CD4-positive, alpha-beta T cell treated with Interleukin-6 for 4 hours (primary cell): Measurements from ENCODE around the gene NECAP2.
"Not testable (repeated sequence)": the region's sequence is repeated elsewhere in the genome, so short reads cannot be mapped to it uniquely, and the experiment has no call there.

Source experiments
- DNase-seq: peaks from one replicate; pipeline ENCODE4 v3.0.0-alpha.2; 2020; ENCODE audit warnings: mixed read lengths

NECAP2 gene

GRCh38 chr1:16500466-16500865 lies 59.9 kb downstream of the NECAP2 start:
- not testable (repeated sequence) for DNase-seq

- DNase-seq: not testable (repeated sequence)
Measured at GRCh38 chr1:16500975-16501374, 60.5 kb downstream of the NECAP2 start.

GRCh38 chr1:16501446-16501845 lies 60.9 kb downstream of the NECAP2 start:
- not testable (repeated sequence) for DNase-seq

GRCh38 chr1:16503494-16503893 lies 63.0 kb downstream of the NECAP2 start:
- DNase-seq: no peak

GRCh38 chr1:16505870-16506269 lies 65.3 kb downstream of the NECAP2 start:
- not testable (repeated sequence) for DNase-seq

- DNase-seq: not testable (repeated sequence)
Measured at GRCh38 chr1:16506364-16507136, 66.0 kb downstream of the NECAP2 start.

GRCh38 chr1:16508861-16509445 lies 68.4 kb downstream of the NECAP2 start:
- peak; percentile 59 for DNase-seq
